Mesenchymal stem cell (in vitro differentiated cells and primary cell): ENCODE results near the gene CORO1C.

ENCODE experiments used
- DNase-seq: peaks from one replicate; pipeline ENCODE4 v3.0.0-alpha.2; 2013
- H2AFZ ChIP-seq: one replicate; pipeline ENCODE4 v1.6.1; 2013; ENCODE audit warnings: low read depth, mild to moderate bottlenecking, control low read depth, inconsistent platforms, low read length, moderate library complexity
- H2AK5ac ChIP-seq: 2 replicates; pipeline ENCODE4 v1.6.1; 2013; ENCODE audit warnings: low read length, moderate library complexity, mild to moderate bottlenecking, inconsistent platforms; ENCODE audit not compliant: severe bottlenecking
- H2BK120ac ChIP-seq: one replicate; pipeline ENCODE4 v1.6.1; 2013; ENCODE audit warnings: low read depth, mild to moderate bottlenecking, inconsistent platforms, low read length, moderate library complexity
- H2BK12ac ChIP-seq, 2 experiments: one replicate each; pipeline ENCODE4 v1.6.1; 2013; ENCODE audit warnings: inconsistent platforms in 2 of 2, low read length in 2 of 2, mild to moderate bottlenecking in 2 of 2, moderate library complexity in 2 of 2, control low read depth in 1 of 2
- H2BK15ac ChIP-seq: one replicate; pipeline ENCODE4 v1.6.1; 2013; ENCODE audit warnings: mild to moderate bottlenecking, low read depth, inconsistent platforms; ENCODE audit not compliant: poor library complexity, severe bottlenecking
- H2BK5ac ChIP-seq: 2 replicates; pipeline ENCODE4 v1.6.1; 2013; ENCODE audit warnings: low read depth, mild to moderate bottlenecking, low read length, control low read depth, inconsistent platforms; ENCODE audit not compliant: poor library complexity, severe bottlenecking
- H3K14ac ChIP-seq, 2 experiments: one replicate each; pipeline ENCODE4 v1.6.1; 2013; ENCODE audit warnings: inconsistent platforms in 2 of 2, low read length in 2 of 2, control low read depth in 1 of 2, mild to moderate bottlenecking in 1 of 2, moderate library complexity in 1 of 2
- H3K18ac ChIP-seq, 2 experiments: one replicate each; pipeline ENCODE4 v1.6.1; 2013; ENCODE audit warnings: inconsistent platforms in 2 of 2, low read length in 2 of 2, control low read depth in 1 of 2, low read depth in 1 of 2, mild to moderate bottlenecking in 1 of 2
- H3K23ac ChIP-seq, 2 experiments: one replicate each; pipeline ENCODE4 v1.6.1; 2013; ENCODE audit warnings: inconsistent platforms in 2 of 2, low read length in 2 of 2, mild to moderate bottlenecking in 2 of 2, moderate library complexity in 2 of 2, control low read depth in 1 of 2
- H3K27ac ChIP-seq: 2 replicates; pipeline ENCODE4 v1.5.1; 2013; ENCODE audit warnings: mild to moderate bottlenecking, moderate library complexity, low read length, control low read depth, inconsistent platforms; ENCODE audit not compliant: poor library complexity, severe bottlenecking
- H3K27me3 ChIP-seq, 2 experiments: 2 replicates each; pipeline versions ENCODE4 v1.6.1 to v1.7.0; 2013; ENCODE audit warnings: low read length in 2 of 2, mild to moderate bottlenecking in 2 of 2, moderate library complexity in 2 of 2, control low read depth in 1 of 2, inconsistent platforms in 1 of 2; ENCODE audit not compliant: control insufficient read depth in 1 of 2, insufficient read depth in 1 of 2
- H3K36me3 ChIP-seq, 2 experiments: 2 replicates each; pipeline versions ENCODE4 v1.6.1 to v1.7.0; 2013; ENCODE audit warnings: low read length in 2 of 2, control low read depth in 1 of 2, inconsistent platforms in 1 of 2, low read depth in 1 of 2, mild to moderate bottlenecking in 1 of 2; ENCODE audit not compliant: insufficient read depth in 2 of 2, control insufficient read depth in 1 of 2
- H3K4ac ChIP-seq, 2 experiments: one replicate each; pipeline ENCODE4 v1.6.1; 2013; ENCODE audit warnings: inconsistent platforms in 2 of 2, low read length in 2 of 2, mild to moderate bottlenecking in 2 of 2, moderate library complexity in 2 of 2, control low read depth in 1 of 2, low read depth in 1 of 2
- H3K4me1 ChIP-seq: 2 replicates; pipeline ENCODE4 v1.6.1; 2013; ENCODE audit warnings: low read depth, low read length, control low read depth; ENCODE audit not compliant: control insufficient read depth, insufficient read depth
- H3K4me2 ChIP-seq: 2 replicates; pipeline ENCODE4 v1.6.1; 2013; ENCODE audit warnings: low read length, mild to moderate bottlenecking, inconsistent platforms; ENCODE audit not compliant: poor library complexity, severe bottlenecking
- H3K4me3 ChIP-seq, 2 experiments: 2 replicates each; pipeline versions ENCODE4 v1.5.1 to v1.7.0; 2013; ENCODE audit warnings: low read length in 2 of 2, mild to moderate bottlenecking in 2 of 2, control low read depth in 1 of 2, low read depth in 1 of 2; ENCODE audit not compliant: insufficient read depth in 1 of 2
- H3K79me1 ChIP-seq: replicated peaks from 2 replicates; pipeline ENCODE4 v1.6.1; 2013; ENCODE audit warnings: mild to moderate bottlenecking, control low read depth, low read length, inconsistent platforms; ENCODE audit not compliant: poor library complexity, severe bottlenecking
- H3K9ac ChIP-seq: 2 replicates; pipeline ENCODE4 v1.7.0; 2013; ENCODE audit warnings: mild to moderate bottlenecking, low read length, moderate library complexity
- H3K9me3 ChIP-seq: 2 replicates; pipeline ENCODE4 v1.7.0; 2013; ENCODE audit warnings: mild to moderate bottlenecking, low read length; ENCODE audit not compliant: control insufficient read depth
- H4K8ac ChIP-seq: one replicate; pipeline ENCODE4 v1.6.1; 2013; ENCODE audit warnings: inconsistent platforms, mild to moderate bottlenecking, low read length, moderate library complexity
- H4K91ac ChIP-seq: one replicate; pipeline ENCODE4 v1.6.1; 2013; ENCODE audit warnings: mild to moderate bottlenecking, low read length, inconsistent platforms
- WGBS: methylation state at CpG from one replicate; pipeline ENCODE4 v1.1.7; 2013; ENCODE audit warnings: mixed read lengths; 5-methylcytosine and 5-hydroxymethylcytosine counted together

CORO1C gene

GRCh38 chr12:108712925-108713203 lies 18.5 kb downstream of the CORO1C start:
- no peaks in the 10 kb centered on the region for H3K9me3 ChIP-seq
- H3K36me3 ChIP-seq: peaks cover 5 to 17% of the 10 kb centered on the region in 2 experiments
- peak overlapping the region; percentile 61 for H3K9ac ChIP-seq
- H3K14ac ChIP-seq: no peak overlapping the region
- no peaks in the 10 kb centered on the region for H3K27me3 ChIP-seq
- H3K4ac ChIP-seq: no peak overlapping the region
- H3K27ac ChIP-seq: peak overlapping the region; percentile 40
- no peak overlapping the region for H2BK120ac ChIP-seq
- H3K4me3 ChIP-seq: no peak overlapping the region
- no peaks in the 10 kb centered on the region for H3K79me1 ChIP-seq
- no peak overlapping the region for H2AFZ ChIP-seq
- no peak overlapping the region for H2BK5ac ChIP-seq
- no peak overlapping the region for H2AK5ac ChIP-seq
- WGBS: 83% methylated on average over 1 of the region's 2 CpGs
- H3K4me1 ChIP-seq: peaks cover 14% of the 10 kb centered on the region
- H3K18ac ChIP-seq: no peak overlapping the region
- H4K91ac ChIP-seq: no peak overlapping the region
- H4K8ac ChIP-seq: no peak overlapping the region
- no peak overlapping the region for H3K23ac ChIP-seq
- DNase-seq: no peak
- no peak overlapping the region for H3K4me2 ChIP-seq
- no peak overlapping the region for H2BK12ac ChIP-seq
- no peak overlapping the region for H2BK15ac ChIP-seq

DNA sequence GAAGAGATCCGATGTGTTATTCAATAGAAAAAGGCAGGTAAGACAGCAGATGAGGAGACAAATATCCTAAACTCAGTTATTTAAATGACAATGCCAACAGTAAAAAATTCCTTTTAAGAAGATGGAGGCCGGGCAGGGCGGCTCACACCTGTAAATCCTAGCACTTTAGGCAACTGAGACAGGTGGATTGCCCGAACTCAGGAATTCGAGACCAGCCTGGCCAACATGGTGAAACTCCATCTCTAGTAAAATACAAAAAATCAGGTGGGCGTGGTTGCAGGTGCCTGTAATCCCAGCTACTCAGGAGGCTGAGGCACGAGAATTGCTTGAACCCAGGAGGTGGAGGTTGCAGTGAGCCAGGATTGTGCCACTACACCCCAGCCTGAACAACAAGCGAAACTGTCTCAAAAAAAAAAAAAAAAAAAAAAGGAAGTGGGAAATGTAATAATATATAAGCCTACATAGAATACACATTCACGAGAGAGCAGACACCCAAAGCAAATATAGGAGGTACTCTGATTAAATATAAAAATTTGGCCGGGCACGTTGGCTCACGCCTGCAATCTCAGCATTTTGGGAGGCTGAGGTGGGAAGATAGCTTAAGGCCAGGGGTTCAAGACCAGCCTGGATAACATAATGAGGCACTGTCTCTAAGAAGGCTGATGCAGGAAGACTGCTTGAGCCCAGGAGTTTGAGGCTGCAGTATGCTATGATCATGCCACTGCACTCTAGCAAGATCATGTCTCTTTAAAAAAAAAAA lies 19.0 kb downstream of the CORO1C start:
- Histone ChIP-seq H2BK5ac (no peak overlapping the region), H2BK15ac (no peak overlapping the region), H3K4me2 (no peak overlapping the region), H3K9ac (peak overlapping the region; percentile 61), H3K27me3 (no peaks in the 10 kb centered on the region), H4K8ac (no peak overlapping the region), H3K9me3 (no peaks in the 10 kb centered on the region), H3K4me1 (peaks cover 14% of the 10 kb centered on the region), H2BK12ac (no peak overlapping the region), H3K4me3 (no peak overlapping the region), H3K14ac (no peak overlapping the region), H2AFZ (no peak overlapping the region), H3K18ac (no peak overlapping the region), H3K23ac (no peak overlapping the region), H2BK120ac (no peak overlapping the region), H2AK5ac (no peak overlapping the region), H3K4ac (no peak overlapping the region), H3K27ac (peak overlapping the region; percentile 22), H4K91ac (no peak overlapping the region), H3K36me3 (peaks cover 5 to 15% of the 10 kb centered on the region in 2 experiments), H3K79me1 (no peaks in the 10 kb centered on the region)
- DNase-seq: no peak
- 98% methylated on average over 9 of the region's 12 CpGs for WGBS

GRCh38 chr12:108711489-108712164 lies 19.7 kb downstream of the CORO1C start:
- Histone ChIP-seq H3K4ac (no peak overlapping the region), H3K18ac (no peak overlapping the region), H3K79me1 (no peaks in the 10 kb centered on the region), H3K27me3 (no peaks in the 10 kb centered on the region), H4K8ac (no peak overlapping the region), H2AFZ (no peak overlapping the region), H4K91ac (no peak overlapping the region), H3K23ac (no peak overlapping the region), H3K4me1 (peaks cover 13% of the 10 kb centered on the region), H2BK12ac (no peak overlapping the region), H2BK120ac (no peak overlapping the region), H3K14ac (no peak overlapping the region), H3K9me3 (no peaks in the 10 kb centered on the region), H3K27ac (no peak overlapping the region), H3K36me3 (peaks cover 2 to 8% of the 10 kb centered on the region in 2 experiments), H2BK15ac (no peak overlapping the region), H3K9ac (no peak overlapping the region), H2BK5ac (no peak overlapping the region), H2AK5ac (no peak overlapping the region), H3K4me2 (no peak overlapping the region), H3K4me3 (no peak overlapping the region)
- peak; percentile 46 for DNase-seq
- 81% methylated on average over 5 of the region's 9 CpGs for WGBS

- H2BK12ac ChIP-seq: no peak overlapping the region
- WGBS: no CpG with 5 or more reads among the region's 1 CpG
- no peak overlapping the region for H2BK120ac ChIP-seq
- no peak overlapping the region for H3K4me2 ChIP-seq
- no peaks in the 10 kb centered on the region for H3K9me3 ChIP-seq
- H2BK15ac ChIP-seq: no peak overlapping the region
- H3K4ac ChIP-seq: no peak overlapping the region
- H3K14ac ChIP-seq: no peak overlapping the region
- H3K18ac ChIP-seq: no peak overlapping the region
- no peaks in the 10 kb centered on the region for H3K27me3 ChIP-seq
- no peak overlapping the region for H3K4me3 ChIP-seq
- H3K4me1 ChIP-seq: peaks cover 12% of the 10 kb centered on the region
- no peaks in the 10 kb centered on the region for H3K79me1 ChIP-seq
- H3K27ac ChIP-seq: no peak overlapping the region
- H3K36me3 ChIP-seq: peaks cover 5 to 9% of the 10 kb centered on the region in 2 experiments
- H4K8ac ChIP-seq: no peak overlapping the region
- H3K9ac ChIP-seq: peak overlapping the region; percentile 23
- no peak overlapping the region for H4K91ac ChIP-seq
- DNase-seq: no peak
- no peak overlapping the region for H3K23ac ChIP-seq
- H2BK5ac ChIP-seq: no peak overlapping the region
- H2AK5ac ChIP-seq: no peak overlapping the region
- no peak overlapping the region for H2AFZ ChIP-seq
Measured at GRCh38 chr12:108709697-108710096, 21.6 kb downstream of the CORO1C start.
